Skeletal muscle cell (primary cell): ENCODE data around the gene TACC3.

Experiments used
- DNase-seq: peaks from one replicate; pipeline ENCODE4 v3.0.0-alpha.2; 2010; ENCODE audit warnings: low read depth
- H3K4me3 ChIP-seq: 2 replicates; pipeline ENCODE4 v1.5.1; 2011; ENCODE audit warnings: low read depth, mild to moderate bottlenecking, control low read depth, low read length, moderate library complexity

TACC3 gene

GRCh38 chr4:1721003-1721665 lies at the start of gene TACC3, which contains the start of gene TMEM129:
Gene TACC3 (plus strand): TSS chr4:1721521. CDS start chr4:1723422, 1,901 bp downstream.
Gene TMEM129 (minus strand): TSS chr4:1721323. CDS start chr4:1720837, 486 bp downstream.
- DNase-seq, result peak; percentile 76
- H3K4me3 ChIP-seq, result peak within 1 kb of the TSS; percentile 76

DNA sequence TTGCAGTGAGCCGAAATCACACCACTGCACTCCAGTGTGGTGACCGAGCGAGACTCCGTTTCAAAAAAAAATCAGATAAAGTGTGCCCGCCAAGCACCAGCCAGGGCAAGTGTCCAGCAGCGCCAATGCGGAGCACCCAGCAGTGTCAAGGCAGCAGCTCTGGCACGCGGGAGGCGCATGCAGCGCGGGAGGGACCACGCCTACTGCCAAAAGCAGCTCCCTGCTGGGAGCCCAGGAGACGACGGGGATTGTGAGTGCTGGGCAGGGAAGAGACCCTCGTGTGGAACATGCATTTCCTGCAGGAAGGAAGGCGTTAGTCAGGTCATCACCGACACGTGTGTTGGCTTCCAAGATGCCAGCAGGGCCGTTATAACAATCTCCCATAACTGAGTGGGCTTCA lies 47.6 kb upstream of the TACC3 start:
- no peak overlapping the region for H3K4me3 ChIP-seq
- DNase-seq, result no peak

DNA sequence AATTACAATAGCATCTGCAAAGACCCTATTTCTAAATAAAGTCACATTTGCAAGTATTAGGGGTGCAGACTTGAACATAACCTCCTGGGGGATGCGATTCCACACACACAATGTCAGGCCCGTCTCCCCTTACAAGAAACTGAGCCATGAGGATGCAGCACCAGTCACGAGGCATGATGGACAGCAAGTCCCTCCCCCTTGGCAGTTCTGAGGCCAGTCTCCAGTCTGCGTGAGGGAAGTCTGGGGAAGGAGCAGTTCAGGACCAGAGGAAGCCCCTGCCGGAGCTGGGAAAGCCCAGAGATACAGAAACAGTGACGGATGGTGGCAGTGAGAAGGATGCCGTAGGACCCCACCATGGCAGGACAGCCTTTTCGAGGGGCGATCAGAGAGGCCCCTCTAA lies 46.6 kb upstream of the TACC3 start:
- DNase-seq, result no peak
- H3K4me3 ChIP-seq, result no peak overlapping the region

DNA sequence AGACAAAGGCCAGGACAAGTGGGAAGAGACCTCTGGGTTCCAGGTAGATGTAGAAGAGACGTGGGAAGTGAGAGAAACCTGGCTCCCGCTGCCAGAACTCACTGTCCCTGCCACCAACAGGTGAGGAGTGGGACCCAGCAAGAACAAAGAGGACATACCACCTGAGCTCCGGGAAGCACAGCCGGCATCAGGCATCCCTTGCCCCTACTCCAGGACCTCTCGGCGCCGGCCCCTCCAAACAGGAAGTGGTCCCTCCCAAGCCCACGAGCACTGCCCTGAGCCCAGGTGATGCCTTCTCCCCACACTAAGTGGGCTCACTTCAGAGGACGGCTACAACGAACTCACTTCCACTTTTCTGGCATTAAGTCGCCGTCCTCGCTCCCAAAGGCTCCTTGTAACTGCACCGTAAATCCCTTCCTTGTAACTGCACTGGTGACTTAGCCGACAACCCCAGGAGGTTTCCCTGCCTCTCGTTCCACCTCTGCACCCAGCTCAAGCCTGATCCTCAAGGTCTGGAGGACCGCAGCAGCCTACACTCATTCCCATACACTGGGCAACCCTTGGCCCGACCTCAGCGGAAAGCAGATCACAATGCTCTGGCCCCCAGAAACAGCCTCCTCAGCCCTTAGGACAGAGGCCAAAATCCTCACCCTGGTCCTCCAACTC lies 46.1 kb upstream of the TACC3 start:
- no peak for DNase-seq

DNA sequence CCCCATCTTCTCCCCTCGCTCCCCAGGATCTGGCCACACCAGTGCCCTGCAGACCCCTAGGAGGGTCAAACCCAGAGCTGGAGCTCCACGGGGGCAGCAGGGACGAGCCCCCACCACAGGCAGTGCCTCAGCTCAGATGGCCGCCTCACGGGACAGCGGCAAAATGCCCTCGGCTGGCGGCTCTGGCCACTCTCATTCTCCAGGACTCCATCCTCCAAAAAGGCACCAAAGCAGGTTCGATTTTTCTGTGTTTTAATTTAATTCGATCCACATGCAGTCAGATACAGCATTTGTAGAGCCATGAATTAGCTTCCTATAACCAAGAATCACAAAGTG lies 45.6 kb upstream of the TACC3 start:
- no peak overlapping the region for H3K4me3 ChIP-seq
- no peak for DNase-seq

More for the DNA sequence above, 46.1 kb upstream of the TACC3 start:
- no peak overlapping the region for H3K4me3 ChIP-seq

DNA sequence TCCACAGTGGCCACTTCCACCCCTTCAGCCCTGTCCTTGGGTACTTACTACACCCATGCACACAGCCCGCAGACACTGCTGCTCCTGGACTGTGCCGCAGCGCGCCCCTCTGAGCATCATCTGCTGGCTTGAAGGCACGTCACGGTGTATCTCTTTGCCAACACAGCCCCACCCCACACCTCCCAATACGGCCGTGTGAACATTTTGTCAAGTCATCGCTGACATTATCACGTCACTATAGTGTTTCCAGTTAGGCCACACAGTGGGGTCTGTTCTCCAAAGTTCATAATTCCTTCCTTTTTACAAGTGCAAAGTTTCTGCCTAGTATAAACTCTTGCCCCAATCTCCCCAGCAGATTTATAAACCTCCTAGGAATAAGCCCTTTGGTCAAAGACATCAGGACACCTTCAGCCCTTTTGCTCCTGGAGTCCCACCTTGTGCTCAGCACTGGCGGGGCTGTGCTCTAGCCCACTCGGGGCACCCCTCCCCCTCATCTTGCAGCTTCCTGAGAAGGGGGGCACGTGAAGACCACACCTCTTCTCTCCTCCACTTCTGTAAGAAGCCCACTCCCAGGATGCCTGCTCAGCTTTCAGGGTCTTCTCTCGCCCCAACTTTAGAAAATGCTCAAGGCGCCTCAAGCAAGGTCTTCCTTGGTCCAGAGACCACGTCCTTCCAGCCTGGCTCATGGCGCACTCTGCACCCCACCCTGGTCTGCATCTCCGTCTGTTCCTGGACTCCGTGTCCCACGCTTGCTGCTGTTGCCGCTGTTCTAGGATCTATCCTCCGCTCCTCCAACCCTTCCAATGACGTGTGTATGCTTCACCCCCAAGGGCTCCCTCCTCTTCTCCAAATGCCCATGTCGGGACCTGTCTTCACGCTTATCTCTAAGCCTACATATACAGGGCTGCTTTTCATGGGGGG lies 44.5 kb upstream of the TACC3 start:
- no peak for DNase-seq
- no peak overlapping the region for H3K4me3 ChIP-seq

DNA sequence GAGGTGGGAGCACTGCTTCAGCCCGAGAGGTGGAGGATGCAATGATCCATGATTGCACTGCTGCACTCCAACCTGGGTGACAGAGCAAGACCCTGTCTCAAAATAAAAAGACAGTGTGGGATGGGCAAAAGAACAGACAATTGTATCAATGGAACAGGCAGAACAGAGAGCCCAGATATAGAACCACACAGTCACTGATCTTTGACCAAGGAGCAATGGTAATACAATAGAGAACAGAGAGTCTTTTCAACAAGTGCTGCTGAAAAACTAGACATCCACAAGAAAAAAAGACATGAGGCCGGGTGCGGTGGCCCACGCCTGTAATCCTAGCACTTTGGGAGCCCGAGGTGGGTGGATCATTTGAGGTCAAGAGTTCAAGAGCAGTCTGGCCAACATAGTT lies 43.1 kb upstream of the TACC3 start:
- DNase-seq, result no peak
- no peak overlapping the region for H3K4me3 ChIP-seq

GRCh38 chr4:1682860-1683259 lies 38.5 kb upstream of the TACC3 start:
- H3K4me3 ChIP-seq, result peak overlapping the region; percentile 61
- DNase-seq, result no peak

DNA sequence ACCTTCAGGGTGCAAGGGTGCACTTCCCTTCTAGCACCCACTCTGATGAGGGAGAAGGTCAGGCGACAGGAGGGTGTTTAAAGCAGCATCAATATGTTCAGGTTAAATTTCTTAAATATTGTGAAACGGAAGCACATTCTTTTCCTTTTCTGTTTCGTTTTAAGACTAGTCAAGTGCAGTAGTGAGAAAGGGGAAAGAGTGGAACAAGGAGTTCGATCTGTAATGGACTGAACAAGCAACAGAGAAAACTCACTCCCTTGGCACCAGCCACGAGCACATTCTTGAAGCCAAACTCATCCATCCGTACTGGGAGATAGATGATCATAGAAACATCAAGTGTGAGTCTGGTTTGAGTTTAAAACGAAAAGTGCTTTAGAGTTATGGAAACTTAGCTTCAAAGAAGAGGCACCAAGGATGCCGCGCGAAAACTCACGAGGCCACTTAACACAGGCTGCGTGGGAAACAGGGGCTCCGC lies 38.0 kb upstream of the TACC3 start:
- DNase-seq, result peak; percentile 79
- peak overlapping the region; percentile 61 for H3K4me3 ChIP-seq

GRCh38 chr4:1683736-1684505 lies 37.4 kb upstream of the TACC3 start, which contains the start of gene FAM53A:
Gene FAM53A (minus strand): TSS chr4:1684313. CDS start chr4:1668741, 15,572 bp downstream.
- peak; percentile 31 for DNase-seq
- peak within 1 kb of the TSS; percentile 61 for H3K4me3 ChIP-seq

DNA sequence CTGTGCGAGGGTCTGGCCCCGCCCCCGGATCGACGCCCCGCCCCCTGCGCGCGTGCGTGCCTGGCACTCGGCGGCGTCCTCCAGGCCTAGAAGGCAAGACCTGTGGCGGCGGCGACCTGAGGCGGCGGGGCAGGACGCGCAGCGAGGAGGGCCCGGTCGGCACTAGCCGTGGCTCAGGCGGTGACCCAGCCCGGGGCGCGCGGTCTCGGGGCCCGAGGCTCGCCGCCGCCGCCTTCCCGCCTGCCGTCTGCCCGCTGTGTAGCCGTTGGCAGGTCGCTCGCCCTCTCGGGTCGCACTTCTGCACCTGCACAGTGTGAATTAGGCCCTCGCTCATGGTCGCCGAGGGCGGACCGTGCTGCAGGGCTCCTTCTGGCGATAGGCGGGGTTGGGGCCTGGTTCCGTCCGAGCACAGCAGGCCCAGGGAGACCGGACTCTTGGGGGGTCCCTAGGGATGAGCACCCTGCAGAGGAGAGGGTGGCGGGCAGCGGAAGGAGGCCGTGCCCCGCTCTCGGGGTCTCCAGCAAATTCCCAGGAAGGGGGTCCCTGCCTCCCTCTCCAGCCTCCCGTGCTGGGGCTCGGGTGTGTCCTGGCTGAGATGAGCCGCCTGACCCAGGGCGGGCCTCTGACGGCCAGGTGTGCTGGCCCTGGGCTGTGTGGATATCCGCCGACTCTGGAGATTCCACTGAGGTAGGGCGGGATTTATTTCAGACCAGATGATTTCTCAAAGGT lies 36.7 kb upstream of the TACC3 start:
- H3K4me3 ChIP-seq, result peak overlapping the region; percentile 49
- no peak for DNase-seq

- no peak overlapping the region for H3K4me3 ChIP-seq
- no peak for DNase-seq
Observed at GRCh38 chr4:1685235-1686150, 35.8 kb upstream of the TACC3 start.

DNA sequence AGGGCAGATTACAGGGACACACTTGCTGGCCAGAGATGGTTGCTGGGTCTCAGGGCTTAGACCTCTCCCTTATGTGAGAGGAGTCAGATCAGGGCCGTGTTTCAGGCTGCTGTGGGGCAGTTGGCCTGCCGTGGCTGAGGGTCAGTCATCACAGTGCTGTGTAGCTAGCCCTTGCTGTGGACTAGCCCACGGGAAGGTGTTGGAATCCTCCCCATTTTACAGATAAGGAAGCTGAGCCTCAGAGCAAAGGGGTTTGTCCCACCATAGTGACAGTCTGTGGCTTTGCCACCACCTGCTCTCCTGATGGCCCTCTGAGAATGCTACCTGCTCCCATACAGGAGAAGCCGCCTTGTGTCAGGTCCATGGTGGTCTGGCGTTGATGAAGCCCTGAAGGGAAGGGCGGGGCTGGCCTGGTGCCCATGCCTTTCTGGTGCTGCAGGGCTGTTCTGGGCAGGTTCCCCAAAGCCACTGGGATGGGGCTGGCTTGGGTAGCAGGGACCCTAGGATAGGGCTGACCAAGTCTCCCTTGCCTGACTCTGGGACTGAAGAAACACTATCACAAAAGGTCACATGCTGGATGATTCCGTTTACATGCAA lies 34.8 kb upstream of the TACC3 start:
- no peak overlapping the region for H3K4me3 ChIP-seq
- no peak for DNase-seq

- H3K4me3 ChIP-seq, result no peak overlapping the region
- no peak for DNase-seq
Observed at GRCh38 chr4:1690698-1691097, 30.6 kb upstream of the TACC3 start.

GRCh38 chr4:1691737-1692373 lies 29.5 kb upstream of the TACC3 start:
- H3K4me3 ChIP-seq, result no peak overlapping the region
- no peak for DNase-seq

DNA sequence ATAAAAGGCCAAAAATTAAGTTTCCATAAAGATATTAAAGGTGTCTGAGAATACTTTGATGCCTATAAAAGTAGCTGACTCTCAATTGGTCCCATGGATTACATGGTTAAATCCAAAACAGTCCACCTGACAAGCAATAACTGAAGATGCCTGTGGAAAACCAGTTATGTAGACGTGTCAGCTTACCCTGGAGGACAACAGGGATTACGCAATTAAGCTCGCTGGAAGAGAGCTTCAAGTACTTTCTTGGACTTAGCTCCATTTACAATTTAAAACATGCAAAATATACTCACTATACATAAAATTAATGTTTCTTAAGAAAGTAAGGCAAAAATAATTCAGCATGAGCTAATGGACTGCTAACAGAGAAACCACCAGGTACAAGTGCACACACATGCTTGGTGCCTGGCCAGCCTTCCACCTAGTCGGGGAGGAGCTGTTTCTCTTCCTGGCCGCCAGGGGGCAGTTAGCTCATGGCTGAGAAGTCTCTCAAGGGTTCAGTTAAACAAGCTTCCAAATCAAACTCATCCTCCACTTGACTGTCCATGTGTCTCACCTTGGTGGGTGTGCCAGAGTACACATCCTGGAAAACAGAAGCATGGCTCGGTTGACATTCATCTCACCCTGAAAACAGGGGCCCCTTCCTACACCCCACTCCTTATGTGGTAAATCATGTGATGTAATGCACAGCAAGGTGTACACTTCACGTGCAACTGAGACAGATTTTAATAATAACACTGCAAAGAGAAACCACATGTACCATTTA lies 28.0 kb upstream of the TACC3 start:
- H3K4me3 ChIP-seq, result no peak overlapping the region
- DNase-seq, result peak; percentile 28
